Osteoblast (primary cell): ENCODE measurements around the gene VAPB. TPM values are rescaled to one million over a fixed set of nuclear protein-coding genes. Genes with fewer than 3 reads are reported as not detected.

Experiments
- DNase-seq: peaks from one replicate; pipeline ENCODE4 v3.0.0; 2011; ENCODE audit warnings: low spot score, mixed read lengths; ENCODE audit not compliant: insufficient read length; ENCODE audit errors: missing footprints
- H2AFZ ChIP-seq: 2 replicates; pipeline ENCODE4 v1.6.0; 2011; ENCODE audit warnings: mild to moderate bottlenecking, low read length
- H3K27ac ChIP-seq: 2 replicates; pipeline ENCODE4 v1.5.1; 2011; ENCODE audit warnings: mild to moderate bottlenecking, low read depth, low read length, moderate library complexity
- H3K27me3 ChIP-seq: 2 replicates; pipeline ENCODE4 v1.6.0; 2012; ENCODE audit warnings: mild to moderate bottlenecking, control low read depth, inconsistent platforms, low read length, moderate library complexity; ENCODE audit not compliant: insufficient read depth
- H3K36me3 ChIP-seq: 2 replicates; pipeline ENCODE4 v1.5.1; 2011; ENCODE audit warnings: mild to moderate bottlenecking, low read length, control low read depth, moderate library complexity; ENCODE audit not compliant: insufficient read depth
- H3K4me1 ChIP-seq: 2 replicates; pipeline ENCODE4 v1.5.1; 2011; ENCODE audit warnings: mild to moderate bottlenecking, low read length, control low read depth, moderate library complexity; ENCODE audit not compliant: insufficient read depth
- H3K4me2 ChIP-seq: 2 replicates; pipeline ENCODE4 v1.6.0; 2011; ENCODE audit warnings: mild to moderate bottlenecking, low read length; ENCODE audit not compliant: insufficient read depth
- H3K4me3 ChIP-seq: fragments of 200-600 bp; sonication (generic); 3 replicates; pipeline ENCODE4 v1.5.1; 2012; ENCODE audit warnings: mild to moderate bottlenecking, low read length, inconsistent platforms; ENCODE audit not compliant: insufficient read depth
- H3K79me2 ChIP-seq: 2 replicates; pipeline ENCODE4 v1.6.0; 2012; ENCODE audit warnings: mild to moderate bottlenecking, low read length, control low read depth, inconsistent platforms; ENCODE audit not compliant: insufficient read depth
- H3K9me3 ChIP-seq: 2 replicates; pipeline ENCODE4 v1.5.1; 2011; ENCODE audit warnings: low read depth, low read length, control low read depth
- H4K20me1 ChIP-seq: 2 replicates; pipeline ENCODE4 v1.6.0; 2012; ENCODE audit warnings: mild to moderate bottlenecking, low read length, control low read depth; ENCODE audit not compliant: insufficient read depth
- total RNA-seq: library from RNA; depleted of rRNA; stranded (reverse); fragments of >200 nt; gene quantifications from 2 replicates; pipeline ENCODE4 v1.2.3, GENCODE V29; 2012
- TF ChIP-seq, protein P1 (sequence below): IDR thresholded peaks from 2 replicates; pipeline ENCODE4 v1.5.1; 2011; ENCODE audit warnings: mild to moderate bottlenecking, low read depth, low read length, moderate library complexity; ENCODE audit errors: extremely low read depth

Gene VAPB
- total RNA-seq, 1 donor = 14.5 TPM

DNA sequence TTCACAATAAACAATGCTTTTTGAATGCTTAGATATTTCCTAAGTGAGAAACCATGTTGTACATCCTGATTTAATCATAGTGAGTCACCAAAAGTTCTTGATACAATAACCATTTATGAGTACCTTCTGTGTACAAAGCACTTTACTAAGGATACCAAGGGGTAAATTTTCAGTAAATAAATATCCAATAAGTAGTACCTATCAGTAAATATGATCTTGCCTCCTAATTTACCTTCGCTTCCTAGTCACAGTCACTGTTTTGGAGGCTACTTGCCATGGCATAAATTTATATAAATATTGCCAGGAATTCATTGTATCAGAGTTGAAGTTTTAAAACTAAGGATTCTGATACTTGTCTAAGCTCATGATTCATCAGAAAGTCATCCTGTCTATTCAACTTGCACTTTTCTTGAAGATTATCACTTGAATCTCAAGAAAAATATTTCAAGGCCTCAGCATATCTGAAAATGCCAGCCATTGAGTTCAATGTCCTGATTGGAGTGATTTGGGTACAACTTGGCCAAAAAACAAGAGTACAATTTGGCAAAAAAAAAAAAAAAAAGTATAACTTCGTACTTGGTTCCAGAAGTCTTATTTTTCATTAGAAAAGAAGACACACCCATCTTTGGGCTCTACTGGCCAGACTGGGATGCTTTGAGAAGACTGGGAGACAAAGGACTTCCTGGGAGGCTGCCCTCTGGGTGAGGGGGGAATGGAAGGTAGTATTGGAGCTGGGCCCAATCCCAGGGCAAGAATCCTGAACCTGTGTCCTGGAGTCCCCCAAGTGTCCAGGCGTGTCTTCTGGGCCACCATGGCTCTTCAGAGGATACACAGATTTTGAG lies 46.7 kb upstream of the VAPB start:
- Histone ChIP-seq H3K36me3 (peaks cover 31% of the 10 kb centered on the region), H3K79me2 (peaks cover 84% of the 10 kb centered on the region), H3K9me3 (no peaks in the 10 kb centered on the region), H3K4me3 (no peak overlapping the region), H3K4me1 (peaks cover 41% of the 10 kb centered on the region), H2AFZ (no peak overlapping the region), H4K20me1 (peaks cover 10% of the 10 kb centered on the region), H3K4me2 (peak overlapping the region; percentile 57), H3K27me3 (no peaks in the 10 kb centered on the region), H3K27ac (peak overlapping the region; percentile 64)
- peak; percentile 88 for DNase-seq
- TF ChIP-seq, protein P1, sequence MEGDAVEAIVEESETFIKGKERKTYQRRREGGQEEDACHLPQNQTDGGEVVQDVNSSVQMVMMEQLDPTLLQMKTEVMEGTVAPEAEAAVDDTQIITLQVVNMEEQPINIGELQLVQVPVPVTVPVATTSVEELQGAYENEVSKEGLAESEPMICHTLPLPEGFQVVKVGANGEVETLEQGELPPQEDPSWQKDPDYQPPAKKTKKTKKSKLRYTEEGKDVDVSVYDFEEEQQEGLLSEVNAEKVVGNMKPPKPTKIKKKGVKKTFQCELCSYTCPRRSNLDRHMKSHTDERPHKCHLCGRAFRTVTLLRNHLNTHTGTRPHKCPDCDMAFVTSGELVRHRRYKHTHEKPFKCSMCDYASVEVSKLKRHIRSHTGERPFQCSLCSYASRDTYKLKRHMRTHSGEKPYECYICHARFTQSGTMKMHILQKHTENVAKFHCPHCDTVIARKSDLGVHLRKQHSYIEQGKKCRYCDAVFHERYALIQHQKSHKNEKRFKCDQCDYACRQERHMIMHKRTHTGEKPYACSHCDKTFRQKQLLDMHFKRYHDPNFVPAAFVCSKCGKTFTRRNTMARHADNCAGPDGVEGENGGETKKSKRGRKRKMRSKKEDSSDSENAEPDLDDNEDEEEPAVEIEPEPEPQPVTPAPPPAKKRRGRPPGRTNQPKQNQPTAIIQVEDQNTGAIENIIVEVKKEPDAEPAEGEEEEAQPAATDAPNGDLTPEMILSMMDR = no peak

DNA sequence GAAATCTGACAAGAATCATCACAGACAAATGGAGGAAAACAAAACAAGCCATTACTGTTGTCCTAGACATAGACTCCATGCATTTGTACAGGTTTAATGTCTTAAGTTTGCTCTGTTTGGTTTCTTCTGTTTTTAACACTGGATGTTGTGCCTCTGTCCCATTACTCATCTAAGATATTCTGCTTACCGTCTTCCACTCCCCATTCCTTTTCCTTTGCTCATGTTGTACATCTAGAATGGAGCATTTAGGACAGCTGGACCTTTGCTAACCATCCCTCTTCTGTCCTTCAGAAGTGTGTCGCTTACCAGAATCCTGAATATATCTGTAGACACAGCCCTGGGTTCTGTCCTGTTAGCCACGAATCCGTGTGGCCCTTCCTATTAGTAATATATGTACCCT lies 44.3 kb upstream of the VAPB start:
- TF ChIP-seq, protein P1 = no peak
- Histone ChIP-seq H3K9me3 (no peaks in the 10 kb centered on the region), H2AFZ (no peak overlapping the region), H3K79me2 (peaks cover 63% of the 10 kb centered on the region), H3K4me3 (no peak overlapping the region), H3K36me3 (peaks cover 31% of the 10 kb centered on the region), H4K20me1 (peaks cover 6% of the 10 kb centered on the region), H3K4me1 (peaks cover 45% of the 10 kb centered on the region), H3K27ac (peak overlapping the region; percentile 6), H3K27me3 (no peaks in the 10 kb centered on the region), H3K4me2 (peak overlapping the region; percentile 14)
- peak; percentile 44 for DNase-seq

DNA sequence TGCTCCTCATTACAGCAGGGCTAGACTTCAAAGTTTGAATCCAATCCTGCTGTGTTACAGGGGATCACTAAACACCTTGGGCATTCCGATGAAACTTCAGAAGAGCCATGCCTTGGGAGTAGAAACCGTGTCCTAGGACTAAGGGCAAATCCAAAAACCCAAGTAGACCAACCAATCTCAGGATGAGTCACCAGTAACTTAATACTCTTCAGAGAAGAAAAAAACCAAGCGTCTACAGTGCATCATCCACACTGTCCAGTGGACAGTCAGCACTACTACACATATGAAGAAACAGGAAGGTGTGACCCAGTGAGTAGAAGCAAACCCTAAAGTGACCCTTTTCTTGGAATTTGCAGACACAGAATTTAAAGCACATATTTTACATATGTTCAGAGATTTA lies 39.5 kb upstream of the VAPB start:
- DNase-seq = peak; percentile 83
- Histone ChIP-seq H3K36me3 (peaks cover 43% of the 10 kb centered on the region), H3K9me3 (no peaks in the 10 kb centered on the region), H3K27me3 (no peaks in the 10 kb centered on the region), H2AFZ (no peak overlapping the region), H3K27ac (no peak overlapping the region), H3K4me3 (no peak overlapping the region), H3K4me2 (no peak overlapping the region), H3K79me2 (peaks cover 31% of the 10 kb centered on the region), H3K4me1 (peaks cover 10% of the 10 kb centered on the region), H4K20me1 (peaks cover 10% of the 10 kb centered on the region)
- TF ChIP-seq, protein P1 = peak; percentile 26

DNA sequence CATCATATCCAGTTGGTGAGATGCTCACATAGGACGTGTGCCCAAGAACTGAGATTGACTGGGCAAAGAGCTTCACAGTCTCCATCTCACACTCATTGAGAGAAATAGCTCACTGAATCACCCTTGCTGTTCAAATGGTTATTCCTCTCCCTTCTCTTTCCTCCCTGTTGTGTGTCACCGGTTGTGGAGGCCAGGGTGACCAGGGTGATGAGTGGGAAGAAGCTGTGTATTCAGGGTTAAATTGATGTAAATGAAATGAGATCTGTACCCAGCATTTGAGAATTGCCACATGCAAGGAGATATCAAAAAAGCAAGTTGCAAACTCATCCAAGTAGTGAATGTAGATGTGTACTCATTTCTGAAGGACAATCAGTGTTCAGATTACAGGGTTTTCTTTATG lies 36.6 kb upstream of the VAPB start:
- no peak for DNase-seq
- Histone ChIP-seq H2AFZ (no peak overlapping the region), H3K79me2 (peaks cover 8% of the 10 kb centered on the region), H3K4me2 (no peak overlapping the region), H3K27ac (no peak overlapping the region), H4K20me1 (peaks cover 4% of the 10 kb centered on the region), H3K36me3 (peaks cover 33% of the 10 kb centered on the region), H3K4me1 (peaks cover 6% of the 10 kb centered on the region), H3K9me3 (no peaks in the 10 kb centered on the region), H3K4me3 (no peak overlapping the region), H3K27me3 (no peaks in the 10 kb centered on the region)
- TF ChIP-seq, protein P1 = no peak
